GM21529 (cell line): ENCODE results near the gene IRF2BP2.

Experiments used
- ATAC-seq: cut with Tn5 transposase; IDR thresholded peaks from one replicate; pipeline ENCODE4 v1.9.1; 2021; ENCODE audit not compliant: unreplicated experiment

IRF2BP2 gene

GRCh38 chr1:234610061-234610665 lies at the start of gene IRF2BP2:
TSS of gene IRF2BP2 (minus strand) at chr1:234610178. CDS start at chr1:234609494, 684 bp downstream.
- peak; percentile 13 for ATAC-seq

- ATAC-seq: no peak
These were observed 49.6 kb upstream of the IRF2BP2 start for GRCh38 chr1:234659538-234659937.

- ATAC-seq: no peak
These were observed 48.2 kb upstream of the IRF2BP2 start for GRCh38 chr1:234658138-234658537.

GRCh38 chr1:234656944-234657654 lies 47.1 kb upstream of the IRF2BP2 start:
- ATAC-seq: no peak

- no peak for ATAC-seq
These were observed 46.3 kb upstream of the IRF2BP2 start for GRCh38 chr1:234656070-234656895.

GRCh38 chr1:234655328-234656069 lies 45.5 kb upstream of the IRF2BP2 start:
- no peak for ATAC-seq

GRCh38 chr1:234654002-234654733 lies 44.2 kb upstream of the IRF2BP2 start:
- no peak for ATAC-seq

GRCh38 chr1:234649432-234650081 lies 39.6 kb upstream of the IRF2BP2 start:
- ATAC-seq: no peak

GRCh38 chr1:234647758-234648157 lies 37.8 kb upstream of the IRF2BP2 start:
- ATAC-seq: no peak

GRCh38 chr1:234647245-234647644 lies 37.3 kb upstream of the IRF2BP2 start:
- no peak for ATAC-seq

GRCh38 chr1:234645964-234646363 lies 36.0 kb upstream of the IRF2BP2 start:
- no peak for ATAC-seq

GRCh38 chr1:234645474-234645953 lies 35.5 kb upstream of the IRF2BP2 start:
- no peak for ATAC-seq

- ATAC-seq: no peak
These were observed 35.0 kb upstream of the IRF2BP2 start for GRCh38 chr1:234644928-234645327.

GRCh38 chr1:234643850-234644134 lies 33.8 kb upstream of the IRF2BP2 start:
- ATAC-seq: no peak

GRCh38 chr1:234643111-234643849 lies 33.3 kb upstream of the IRF2BP2 start:
- ATAC-seq: no peak

- no peak for ATAC-seq
These were observed 32.5 kb upstream of the IRF2BP2 start for GRCh38 chr1:234642428-234642827.

GRCh38 chr1:234639961-234640360 lies 30.0 kb upstream of the IRF2BP2 start:
- ATAC-seq: no peak

- ATAC-seq: no peak
These were observed 29.1 kb upstream of the IRF2BP2 start for GRCh38 chr1:234638832-234639799.
